ENCODE data around the gene USP48.
"Not testable (repeated sequence)": the region's sequence is repeated elsewhere in the genome, so short reads cannot be mapped to it uniquely, and the experiment has no call there.

The USP48 gene

GRCh38 chr1:21773585-21773984, 9.4 kb downstream of the USP48 start:
- H3K4ac ChIP-seq (ENCODE audit: low read length) = no peak overlapping the region

DNA sequence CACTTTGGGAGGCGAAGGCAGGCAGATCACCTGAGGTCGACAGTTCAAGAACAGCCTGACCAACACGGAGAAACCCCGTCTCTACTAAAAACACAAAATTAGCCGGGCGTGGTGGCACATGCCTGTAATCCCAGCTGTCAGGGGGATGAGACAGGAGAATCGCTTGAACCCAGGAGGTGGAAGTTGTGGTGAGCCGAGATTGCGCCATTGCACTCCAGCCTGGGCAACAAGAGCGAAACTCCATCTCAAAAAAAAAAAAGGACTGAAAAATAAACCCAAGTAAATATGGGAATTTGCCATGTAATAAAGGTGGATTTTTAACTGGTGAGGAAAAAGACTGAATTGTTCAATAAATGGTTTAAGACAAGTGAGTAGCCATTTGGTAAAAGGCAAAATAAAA, 11.3 kb downstream of the USP48 start:
- H2BK120ac ChIP-seq (ENCODE audit: low read depth, low read length); H3K18ac ChIP-seq (ENCODE audit: low read length); H3K79me1 ChIP-seq (ENCODE audit: low read depth, low read length); H4K91ac ChIP-seq (ENCODE audit: low read depth, low read length, poor library complexity); H3K27me3 ChIP-seq (ENCODE audit: control insufficient read depth in 3 of 3, insufficient read depth in 3 of 3, low read depth in 1 of 3, low read length in 3 of 3); H2BK12ac ChIP-seq (ENCODE audit: low read length); H2AFZ ChIP-seq (ENCODE audit: low read length); H3K14ac ChIP-seq (ENCODE audit: low read length); H3K4me2 ChIP-seq (ENCODE audit: insufficient read depth, low read length, poor library complexity, severe bottlenecking); H4K8ac ChIP-seq (ENCODE audit: low read depth, low read length); H3K4me1 ChIP-seq (ENCODE audit: control insufficient read depth in 2 of 2, insufficient read depth in 1 of 2, low read depth in 1 of 2, low read length in 2 of 2); H2AK5ac ChIP-seq (ENCODE audit: low read depth, low read length); H3K4ac ChIP-seq (ENCODE audit: low read length); H3K23ac ChIP-seq (ENCODE audit: low read depth, low read length, poor library complexity); DNase-seq (ENCODE audit: low spot score); H2BK15ac ChIP-seq (ENCODE audit: low read length); H2BK5ac ChIP-seq (ENCODE audit: low read length); H3K9ac ChIP-seq (ENCODE audit: low read depth, low read length, poor library complexity); H3K4me3 ChIP-seq (ENCODE audit: low read length in 2 of 2); H3K9me3 ChIP-seq (replicated peaks in 1 of 2; ENCODE audit: control insufficient read depth in 2 of 2, insufficient read depth in 1 of 2, low read depth in 1 of 2, low read length in 2 of 2); H3K27ac ChIP-seq (replicated peaks; ENCODE audit: low read length): not testable (repeated sequence)
- peaks cover 0 to 12% of the 10 kb centered on the region in 2 donors for H3K36me3 ChIP-seq (replicated peaks in 1 of 2; ENCODE audit: control insufficient read depth in 2 of 2, insufficient read depth in 2 of 2, low read length in 2 of 2)
- WGBS, 2 donors (ENCODE audit: extremely low coverage in 2 of 2, insufficient read length in 2 of 2, insufficient replicate concordance in 1 of 2) = no CpG with 5 or more reads among the region's 10 CpGs

More at GRCh38 chr1:21773585-21773984, 9.4 kb downstream of the USP48 start:
- Histone ChIP-seq H2AK5ac (ENCODE audit: low read depth, low read length) (no peak overlapping the region), H3K4me2 (ENCODE audit: insufficient read depth, low read length, poor library complexity, severe bottlenecking) (no peak overlapping the region), H3K14ac (ENCODE audit: low read length) (no peak overlapping the region), H4K91ac (ENCODE audit: low read depth, low read length, poor library complexity) (no peak overlapping the region), H3K23ac (ENCODE audit: low read depth, low read length, poor library complexity) (no peak overlapping the region), H2AFZ (ENCODE audit: low read length) (no peak overlapping the region), H3K27ac (replicated peaks; ENCODE audit: low read length) (no peak overlapping the region), H2BK120ac (ENCODE audit: low read depth, low read length) (no peak overlapping the region), H3K4me1 (ENCODE audit: control insufficient read depth in 2 of 2, insufficient read depth in 1 of 2, low read depth in 1 of 2, low read length in 2 of 2) (no peaks in the 10 kb centered on the region), H2BK15ac (ENCODE audit: low read length) (no peak overlapping the region), H3K9me3 (replicated peaks in 1 of 2; ENCODE audit: control insufficient read depth in 2 of 2, insufficient read depth in 1 of 2, low read depth in 1 of 2, low read length in 2 of 2) (peaks cover 0 to 13% of the 10 kb centered on the region in 2 donors), H3K4me3 (ENCODE audit: low read length in 2 of 2) (no peak overlapping the region), H3K36me3 (replicated peaks in 1 of 2; ENCODE audit: control insufficient read depth in 2 of 2, insufficient read depth in 2 of 2, low read length in 2 of 2) (peaks cover 0 to 11% of the 10 kb centered on the region in 2 donors), H2BK12ac (ENCODE audit: low read length) (no peak overlapping the region), H3K27me3 (ENCODE audit: control insufficient read depth in 3 of 3, insufficient read depth in 3 of 3, low read depth in 1 of 3, low read length in 3 of 3) (no peaks in the 10 kb centered on the region), H3K79me1 (ENCODE audit: low read depth, low read length) (peaks cover 1% of the 10 kb centered on the region), H3K18ac (ENCODE audit: low read length) (no peak overlapping the region), H4K8ac (ENCODE audit: low read depth, low read length) (no peak overlapping the region), H3K9ac (ENCODE audit: low read depth, low read length, poor library complexity) (no peak overlapping the region), H2BK5ac (ENCODE audit: low read length) (no peak overlapping the region)
- no peak for DNase-seq (ENCODE audit: low spot score)
- WGBS, 2 donors (ENCODE audit: extremely low coverage in 2 of 2, insufficient read length in 2 of 2, insufficient replicate concordance in 1 of 2) = no CpG with 5 or more reads among the region's 3 CpGs

GRCh38 chr1:21770602-21771001, 12.3 kb downstream of the USP48 start:
- H3K4ac ChIP-seq (ENCODE audit: low read length) = not testable (repeated sequence)

DNA sequence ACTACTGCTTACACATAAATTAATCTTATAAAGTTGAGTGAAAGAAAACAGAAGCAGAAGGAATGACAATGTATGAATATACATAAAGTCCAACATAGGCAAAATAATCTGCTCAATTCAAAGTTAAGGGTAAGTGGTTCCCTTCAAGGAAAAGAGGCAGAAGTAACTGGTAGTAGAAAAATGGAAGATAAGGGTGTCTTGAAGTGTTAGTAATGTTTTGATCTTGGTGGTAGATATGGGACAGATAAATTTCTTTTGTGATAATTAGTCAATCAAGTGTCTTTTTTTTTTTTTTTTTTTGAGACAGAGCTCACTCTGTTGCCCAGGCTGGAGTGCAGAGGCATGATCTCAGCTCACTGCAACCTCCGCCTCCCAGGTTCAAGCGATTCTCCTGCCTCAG, 12.7 kb downstream of the USP48 start:
- Histone ChIP-seq H3K9me3 (replicated peaks in 1 of 2; ENCODE audit: control insufficient read depth in 2 of 2, insufficient read depth in 1 of 2, low read depth in 1 of 2, low read length in 2 of 2) (no peaks in the 10 kb centered on the region), H4K91ac (ENCODE audit: low read depth, low read length, poor library complexity) (no peak overlapping the region), H3K36me3 (replicated peaks in 1 of 2; ENCODE audit: control insufficient read depth in 2 of 2, insufficient read depth in 2 of 2, low read length in 2 of 2) (peaks cover 0 to 5% of the 10 kb centered on the region in 2 donors), H3K4ac (ENCODE audit: low read length) (no peak overlapping the region), H3K4me1 (ENCODE audit: control insufficient read depth in 2 of 2, insufficient read depth in 1 of 2, low read depth in 1 of 2, low read length in 2 of 2) (no peaks in the 10 kb centered on the region), H4K8ac (ENCODE audit: low read depth, low read length) (no peak overlapping the region), H3K23ac (ENCODE audit: low read depth, low read length, poor library complexity) (no peak overlapping the region), H3K9ac (ENCODE audit: low read depth, low read length, poor library complexity) (no peak overlapping the region), H3K4me2 (ENCODE audit: insufficient read depth, low read length, poor library complexity, severe bottlenecking) (no peak overlapping the region), H2BK15ac (ENCODE audit: low read length) (no peak overlapping the region), H2AK5ac (ENCODE audit: low read depth, low read length) (no peak overlapping the region), H3K27me3 (ENCODE audit: control insufficient read depth in 3 of 3, insufficient read depth in 3 of 3, low read depth in 1 of 3, low read length in 3 of 3) (no peaks in the 10 kb centered on the region), H3K18ac (ENCODE audit: low read length) (no peak overlapping the region), H3K14ac (ENCODE audit: low read length) (no peak overlapping the region), H2BK120ac (ENCODE audit: low read depth, low read length) (no peak overlapping the region), H2AFZ (ENCODE audit: low read length) (no peak overlapping the region), H2BK5ac (ENCODE audit: low read length) (no peak overlapping the region), H3K4me3 (ENCODE audit: low read length in 2 of 2) (no peak overlapping the region), H2BK12ac (ENCODE audit: low read length) (no peak overlapping the region), H3K79me1 (ENCODE audit: low read depth, low read length) (peaks cover 1% of the 10 kb centered on the region), H3K27ac (replicated peaks; ENCODE audit: low read length) (no peak overlapping the region)
- no CpG with 5 or more reads among the region's 2 CpGs for WGBS, 2 donors (ENCODE audit: extremely low coverage in 2 of 2, insufficient read length in 2 of 2, insufficient replicate concordance in 1 of 2)
- no peak for DNase-seq (ENCODE audit: low spot score)

More at GRCh38 chr1:21770602-21771001, 12.3 kb downstream of the USP48 start:
- H3K23ac ChIP-seq (ENCODE audit: low read depth, low read length, poor library complexity); H3K4me1 ChIP-seq (ENCODE audit: control insufficient read depth in 2 of 2, insufficient read depth in 1 of 2, low read depth in 1 of 2, low read length in 2 of 2); H3K18ac ChIP-seq (ENCODE audit: low read length); H3K79me1 ChIP-seq (ENCODE audit: low read depth, low read length); H2BK120ac ChIP-seq (ENCODE audit: low read depth, low read length); H3K9ac ChIP-seq (ENCODE audit: low read depth, low read length, poor library complexity); H3K27me3 ChIP-seq (ENCODE audit: control insufficient read depth in 3 of 3, insufficient read depth in 3 of 3, low read depth in 1 of 3, low read length in 3 of 3); H4K91ac ChIP-seq (ENCODE audit: low read depth, low read length, poor library complexity); H3K4me3 ChIP-seq (ENCODE audit: low read length in 2 of 2); H2AK5ac ChIP-seq (ENCODE audit: low read depth, low read length); H2AFZ ChIP-seq (ENCODE audit: low read length); H2BK12ac ChIP-seq (ENCODE audit: low read length); H3K27ac ChIP-seq (replicated peaks; ENCODE audit: low read length); H3K36me3 ChIP-seq (replicated peaks in 1 of 2; ENCODE audit: control insufficient read depth in 2 of 2, insufficient read depth in 2 of 2, low read length in 2 of 2); H2BK5ac ChIP-seq (ENCODE audit: low read length); DNase-seq (ENCODE audit: low spot score); H3K4me2 ChIP-seq (ENCODE audit: insufficient read depth, low read length, poor library complexity, severe bottlenecking); H3K14ac ChIP-seq (ENCODE audit: low read length); H4K8ac ChIP-seq (ENCODE audit: low read depth, low read length); H3K9me3 ChIP-seq (replicated peaks in 1 of 2; ENCODE audit: control insufficient read depth in 2 of 2, insufficient read depth in 1 of 2, low read depth in 1 of 2, low read length in 2 of 2); H2BK15ac ChIP-seq (ENCODE audit: low read length): not testable (repeated sequence)
- WGBS, 2 donors (ENCODE audit: extremely low coverage in 2 of 2, insufficient read length in 2 of 2, insufficient replicate concordance in 1 of 2) = no CpG with 5 or more reads among the region's 9 CpGs
